SU-DHL-6 (cell line): ENCODE data around the gene RUNX2.
A peak's percentile ranks its signal among the peaks of the same experiment; 100 is the strongest.

Experiments used
- H2AFZ ChIP-seq: fragments of 200-600 bp; sonication (generic); 2 replicates; pipeline ENCODE4 v1.6.1; 2014; ENCODE audit warnings: low read depth, mild to moderate bottlenecking, moderate library complexity, mixed read lengths, antibody characterized with exemption, low read length; ENCODE audit not compliant: severe bottlenecking
- H3F3A ChIP-seq: fragments of 200-600 bp; shearing (Covaris generic); 2 replicates; pipeline ENCODE4 v1.6.0; 2016; ENCODE audit warnings: antibody characterized with exemption, mild to moderate bottlenecking; ENCODE audit not compliant: insufficient read depth
- H3K27ac ChIP-seq: fragments of 200-600 bp; sonication (generic); 2 replicates; pipeline ENCODE4 v1.5.1; 2016; ENCODE audit warnings: low read depth, mild to moderate bottlenecking, low read length, moderate library complexity, mixed read lengths
- H3K27me3 ChIP-seq: fragments of 200-600 bp; sonication (generic), shearing (Covaris generic); 2 replicates; pipeline ENCODE4 v1.6.0; 2014; ENCODE audit warnings: mild to moderate bottlenecking, low read length
- H3K36me3 ChIP-seq: fragments of 200-600 bp; sonication (generic); 2 replicates; pipeline ENCODE4 v1.6.1; 2014; ENCODE audit warnings: mild to moderate bottlenecking, low read length, mixed read lengths
- H3K4me2 ChIP-seq: fragments of 300-600, 200-600 bp; shearing (Covaris generic), sonication (generic); 2 replicates; pipeline ENCODE4 v1.6.0; 2014; ENCODE audit warnings: low read length, low read depth, mild to moderate bottlenecking; ENCODE audit not compliant: poor library complexity, severe bottlenecking
- H3K4me3 ChIP-seq: fragments of 200-600 bp; sonication (generic); 2 replicates; pipeline ENCODE4 v1.5.1; 2014; ENCODE audit warnings: antibody characterized with exemption, low read length, mild to moderate bottlenecking, mixed read lengths; ENCODE audit not compliant: insufficient read depth, poor library complexity, severe bottlenecking
- H3K79me2 ChIP-seq: fragments of 200-600 bp; sonication (generic); 2 replicates; pipeline ENCODE4 v1.6.1; 2014; ENCODE audit warnings: mild to moderate bottlenecking, low read length, moderate library complexity; ENCODE audit not compliant: insufficient read depth
- H3K9ac ChIP-seq: fragments of 200-600 bp; sonication (generic); 2 replicates; pipeline ENCODE4 v1.7.0; 2014; ENCODE audit warnings: mild to moderate bottlenecking, low read length
- H3K9me2 ChIP-seq: fragments of 200-600 bp; sonication (generic); replicated peaks from 2 replicates; pipeline ENCODE4 v1.6.1; 2014; ENCODE audit warnings: low read length; ENCODE audit not compliant: insufficient read depth
- H3K9me3 ChIP-seq: fragments of 200-600 bp; sonication (generic); 2 replicates; pipeline ENCODE4 v1.6.1; 2014; ENCODE audit warnings: low read length, mixed read lengths; ENCODE audit not compliant: insufficient read depth
- H4K20me1 ChIP-seq: fragments of 200-600 bp; sonication (generic); 2 replicates; pipeline ENCODE4 v1.6.1; 2014; ENCODE audit warnings: low read depth, mild to moderate bottlenecking, antibody characterized with exemption, low read length, moderate library complexity, mixed read lengths
- CTCF ChIP-seq: fragments of 200-600 bp; sonication (generic); IDR thresholded peaks from one replicate; pipeline ENCODE4 v1.5.1; 2017; ENCODE audit warnings: antibody characterized with exemption, mild to moderate bottlenecking, low read length, moderate library complexity; ENCODE audit not compliant: insufficient read depth, poor library complexity, severe bottlenecking
- EZH2phosphoT487 ChIP-seq: fragments of 200-600 bp; sonication (generic), shearing (Covaris generic); conservative IDR thresholded peaks from 2 replicates; pipeline ENCODE4 v1.6.1; 2018; ENCODE audit warnings: mild to moderate bottlenecking, antibody characterized with exemption, low read length, moderate library complexity, mixed read lengths

The RUNX2 gene

GRCh38 chr6:45422503-45423110 lies 94.5 kb downstream of the RUNX2 start:
- Histone ChIP-seq H3F3A (peaks cover 32% of the 10 kb centered on the region), H3K4me2 (peak overlapping the region; percentile 89), H4K20me1 (0 out of 2 replicates have a peak, but pooled peaks cover under 1% of the 10 kb centered on the region), H3K27me3 (no peaks in the 10 kb centered on the region), H3K9ac (peak overlapping the region; percentile 64), H3K79me2 (0 out of 2 replicates have a peak, but pooled peaks cover 4% of the 10 kb centered on the region), H3K9me2 (no peaks in the 10 kb centered on the region), H3K9me3 (no peaks in the 10 kb centered on the region), H2AFZ (peak overlapping the region; percentile 52), H3K36me3 (no peaks in the 10 kb centered on the region), H3K27ac (peak overlapping the region; percentile 84), H3K4me3 (peak overlapping the region; percentile 60)
- TF ChIP-seq EZH2phosphoT487 (no peak), CTCF (no peak)

GRCh38 chr6:45423111-45423823 lies 95.1 kb downstream of the RUNX2 start:
- peak overlapping the region; percentile 52 for H2AFZ ChIP-seq

GRCh38 chr6:45423824-45424450 lies 95.8 kb downstream of the RUNX2 start:
- no peaks in the 10 kb centered on the region for H3K27me3 ChIP-seq
- peaks cover 39% of the 10 kb centered on the region for H3F3A ChIP-seq
- H3K4me3 ChIP-seq = peak overlapping the region; percentile 60
- no peaks in the 10 kb centered on the region for H3K9me2 ChIP-seq
- H3K27ac ChIP-seq = peak overlapping the region; percentile 84
- peak overlapping the region; percentile 89 for H3K4me2 ChIP-seq
- no peaks in the 10 kb centered on the region for H3K9me3 ChIP-seq
- peak overlapping the region; percentile 52 for H2AFZ ChIP-seq
- TF ChIP-seq CTCF (no peak), EZH2phosphoT487 (no peak)
- 0 out of 2 replicates have a peak, but pooled peaks cover 4% of the 10 kb centered on the region for H3K79me2 ChIP-seq
- peak overlapping the region; percentile 64 for H3K9ac ChIP-seq
- no peaks in the 10 kb centered on the region for H4K20me1 ChIP-seq
- H3K36me3 ChIP-seq = no peaks in the 10 kb centered on the region

More at GRCh38 chr6:45423111-45423823, 95.1 kb downstream of the RUNX2 start:
- Histone ChIP-seq H4K20me1 (no peaks in the 10 kb centered on the region), H3K9ac (peak overlapping the region; percentile 64), H3K36me3 (no peaks in the 10 kb centered on the region), H3K4me3 (peak overlapping the region; percentile 60), H3K27me3 (no peaks in the 10 kb centered on the region), H3K9me3 (no peaks in the 10 kb centered on the region), H3K79me2 (0 out of 2 replicates have a peak, but pooled peaks cover 4% of the 10 kb centered on the region), H3F3A (peaks cover 38% of the 10 kb centered on the region), H3K4me2 (peak overlapping the region; percentile 89), H3K9me2 (no peaks in the 10 kb centered on the region), H3K27ac (peak overlapping the region; percentile 84)
- TF ChIP-seq EZH2phosphoT487 = 0 out of 2 replicates have a peak, but pooled peaks have one; percentile 89
- no peak for TF ChIP-seq CTCF
